ENCODE measurements around the gene DLGAP4. TPM values are rescaled to one million over a fixed set of nuclear protein-coding genes. Genes with fewer than 3 reads are reported as not detected.

The DLGAP4 gene
- polyA plus RNA-seq, 1 of the 3 experiments (the other 2 are of a cell fraction) = 31.2 TPM

DNA sequence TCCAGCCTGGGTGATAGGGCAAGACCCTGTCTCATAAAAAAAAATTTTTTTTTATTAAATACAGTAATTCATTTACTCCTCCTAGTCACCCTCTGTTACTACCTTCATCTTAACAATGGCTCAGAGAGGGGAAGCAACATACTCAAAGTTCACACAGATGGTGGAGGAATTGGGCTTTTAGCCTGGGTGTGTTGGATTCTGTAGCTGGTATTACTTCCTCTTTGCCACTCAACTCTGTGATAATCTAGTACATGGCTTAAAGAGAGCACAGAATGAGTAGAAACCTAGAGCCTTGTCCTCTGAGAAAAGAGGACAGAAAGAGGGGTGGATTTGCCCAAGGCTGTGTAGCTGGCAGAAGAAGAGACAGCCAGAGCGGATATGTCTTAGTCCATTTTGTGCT lies 96.6 kb downstream of the DLGAP4 start:
- H3K79me2 ChIP-seq (ENCODE audit: insufficient read depth) = no peaks in the 10 kb centered on the region
- ChIA-PET CTCF (interaction anchor here (1.7 kb wide), 1 partner anchor 200 kb away, joined by 8 read pairs; no protein-coding TSS in a partner anchor), POLR2A (no interaction called here)
- no peak overlapping the region for H3K9ac ChIP-seq
- H3K4me3 ChIP-seq (ENCODE audit: low read depth in 2 of 2, low read length in 1 of 2) = no peak overlapping the region
- no peaks in the 10 kb centered on the region for H3K9me2 ChIP-seq
- DNase-seq = no peak
- no peaks in the 10 kb centered on the region for H3K9me3 ChIP-seq
- H3K27me3 ChIP-seq (ENCODE audit: insufficient read depth) = peaks cover 20% of the 10 kb centered on the region; the same call in 1 of the 2 replicates
- H3F3A ChIP-seq (replicated peaks; ENCODE audit: insufficient read depth) = no peaks in the 10 kb centered on the region
- H3K4me2 ChIP-seq = no peak overlapping the region
- H3K36me3 ChIP-seq (replicated peaks in 1 of 2; ENCODE audit: control insufficient read depth in 1 of 2, insufficient read depth in 2 of 2, low read length in 1 of 2) = no peaks in the 10 kb centered on the region
- no peak overlapping the region for H2AFZ ChIP-seq (ENCODE audit: low read depth)
- 77% methylated on average over 1 of the region's 1 CpG for WGBS (ENCODE audit: low lambda C conversion rate)
- TF ChIP-seq FOXJ3 (CRISPR knock-in tag; IDR thresholded peaks at IDR 0.05) = no peak
- no peak for TF ChIP-seq JUND (IDR thresholded peaks at IDR 0.05)
- H4K20me1 ChIP-seq (ENCODE audit: insufficient read depth) = no peaks in the 10 kb centered on the region
- peaks cover 0 to 12% of the 10 kb centered on the region in 2 experiments; a peak in 1 of 4 replicates for H3K4me1 ChIP-seq (ENCODE audit: control insufficient read depth in 1 of 2, insufficient read depth in 2 of 2, low read depth in 1 of 2, low read length in 1 of 2)
- no peak overlapping the region for H3K27ac ChIP-seq (ENCODE audit: low read depth in 2 of 2, low read length in 1 of 2)

DNA sequence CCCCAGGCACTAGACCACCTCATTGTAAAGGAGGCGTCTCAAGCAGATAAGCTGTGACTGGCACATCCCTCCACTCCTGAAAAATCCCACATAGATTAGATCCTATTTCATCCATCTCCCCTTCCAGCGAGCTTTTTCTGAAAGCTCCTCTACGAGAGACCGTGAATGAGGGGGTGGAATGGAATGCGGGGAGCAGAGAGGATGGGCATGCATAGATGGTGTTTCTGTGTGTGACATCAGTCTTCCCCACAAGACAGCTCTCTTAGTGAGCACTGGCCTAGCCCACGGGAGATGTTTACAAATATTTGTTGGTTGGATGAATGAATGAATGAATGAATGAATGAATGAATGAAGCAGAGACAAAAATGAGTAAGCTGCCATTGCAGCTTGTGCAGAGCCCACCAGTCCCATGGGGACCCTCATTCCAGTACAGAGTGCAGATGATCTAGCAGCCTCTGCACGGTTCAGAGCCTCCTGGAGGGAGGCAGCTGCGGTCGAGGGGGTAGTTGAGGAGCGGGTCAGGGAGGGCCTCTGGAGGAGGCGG lies 98.4 kb downstream of the DLGAP4 start:
- WGBS (ENCODE audit: low lambda C conversion rate) = 73% methylated on average over 11 of the region's 11 CpGs

DNA sequence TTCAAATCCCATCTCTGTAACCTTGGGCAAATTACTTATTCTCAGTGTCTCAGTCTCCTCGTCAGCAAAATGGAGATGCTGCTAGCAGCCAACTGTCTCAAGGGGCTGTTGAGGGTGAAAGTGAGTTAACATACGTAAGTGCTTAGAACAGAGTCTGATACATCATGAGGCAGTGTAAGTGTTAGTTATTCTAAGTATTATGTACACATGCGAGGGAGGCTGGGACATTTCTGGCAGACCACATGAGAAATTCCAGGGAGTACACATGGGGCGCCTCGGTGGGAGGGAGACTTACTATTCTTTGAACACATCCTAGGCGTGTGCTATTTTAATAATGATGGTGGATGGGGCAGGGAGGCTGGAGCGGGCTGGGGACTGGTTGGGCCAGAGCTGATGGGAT lies 99.1 kb downstream of the DLGAP4 start:
- H3K4me2 ChIP-seq = no peak overlapping the region
- CTCF ChIA-PET = no interaction called here
- no peaks in the 10 kb centered on the region for H4K20me1 ChIP-seq (ENCODE audit: insufficient read depth)
- no peak overlapping the region for H3K27ac ChIP-seq (ENCODE audit: low read depth in 2 of 2, low read length in 1 of 2)
- no peak overlapping the region for H2AFZ ChIP-seq (ENCODE audit: low read depth)
- no peak overlapping the region for H3K4me3 ChIP-seq (ENCODE audit: low read depth in 2 of 2, low read length in 1 of 2)
- H3K4me1 ChIP-seq (ENCODE audit: control insufficient read depth in 1 of 2, insufficient read depth in 2 of 2, low read depth in 1 of 2, low read length in 1 of 2) = peaks cover 0 to 16% of the 10 kb centered on the region in 2 experiments; a peak in 1 of 4 replicates
- peaks cover 20% of the 10 kb centered on the region; the same call in 1 of the 2 replicates for H3K27me3 ChIP-seq (ENCODE audit: insufficient read depth)
- DNase-seq = no peak
- WGBS (ENCODE audit: low lambda C conversion rate) = 71% methylated on average over 7 of the region's 7 CpGs
- H3K9me3 ChIP-seq = no peaks in the 10 kb centered on the region
- H3K9me2 ChIP-seq = no peaks in the 10 kb centered on the region
- POLR2A ChIA-PET = no interaction called here
- no peaks in the 10 kb centered on the region for H3F3A ChIP-seq (replicated peaks; ENCODE audit: insufficient read depth)
- no peaks in the 10 kb centered on the region for H3K36me3 ChIP-seq (replicated peaks in 1 of 2; ENCODE audit: control insufficient read depth in 1 of 2, insufficient read depth in 2 of 2, low read length in 1 of 2)
- no peaks in the 10 kb centered on the region for H3K79me2 ChIP-seq (ENCODE audit: insufficient read depth)
- H3K9ac ChIP-seq = no peak overlapping the region
- TF ChIP-seq GATA2 (CRISPR knock-in tag; IDR thresholded peaks at IDR 0.05) = no peak
- no peak for TF ChIP-seq TEAD4 (IDR thresholded peaks at IDR 0.05; ENCODE audit: borderline replicate concordance, insufficient read depth)
- TF ChIP-seq, protein P1, sequence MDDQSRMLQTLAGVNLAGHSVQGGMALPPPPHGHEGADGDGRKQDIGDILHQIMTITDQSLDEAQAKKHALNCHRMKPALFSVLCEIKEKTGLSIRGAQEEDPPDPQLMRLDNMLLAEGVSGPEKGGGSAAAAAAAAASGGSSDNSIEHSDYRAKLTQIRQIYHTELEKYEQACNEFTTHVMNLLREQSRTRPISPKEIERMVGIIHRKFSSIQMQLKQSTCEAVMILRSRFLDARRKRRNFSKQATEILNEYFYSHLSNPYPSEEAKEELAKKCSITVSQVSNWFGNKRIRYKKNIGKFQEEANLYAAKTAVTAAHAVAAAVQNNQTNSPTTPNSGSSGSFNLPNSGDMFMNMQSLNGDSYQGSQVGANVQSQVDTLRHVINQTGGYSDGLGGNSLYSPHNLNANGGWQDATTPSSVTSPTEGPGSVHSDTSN (IDR thresholded peaks at IDR 0.05) = no peak
- no peak for TF ChIP-seq RAD21 (IDR thresholded peaks at IDR 0.05; ENCODE audit: low read length)
- TF ChIP-seq SMC3 (IDR thresholded peaks at IDR 0.05; ENCODE audit: low read depth, low read length) = no peak
- no peak for TF ChIP-seq ELF1 (IDR thresholded peaks at IDR 0.05)
- TF ChIP-seq RCOR1 (IDR thresholded peaks at IDR 0.05; ENCODE audit: low read length) = no peak
- no peak for TF ChIP-seq RXRA (IDR thresholded peaks at IDR 0.05; ENCODE audit: borderline replicate concordance, low read depth)
- TF ChIP-seq JUND (IDR thresholded peaks at IDR 0.05) = no peak
- TF ChIP-seq, protein P2, sequence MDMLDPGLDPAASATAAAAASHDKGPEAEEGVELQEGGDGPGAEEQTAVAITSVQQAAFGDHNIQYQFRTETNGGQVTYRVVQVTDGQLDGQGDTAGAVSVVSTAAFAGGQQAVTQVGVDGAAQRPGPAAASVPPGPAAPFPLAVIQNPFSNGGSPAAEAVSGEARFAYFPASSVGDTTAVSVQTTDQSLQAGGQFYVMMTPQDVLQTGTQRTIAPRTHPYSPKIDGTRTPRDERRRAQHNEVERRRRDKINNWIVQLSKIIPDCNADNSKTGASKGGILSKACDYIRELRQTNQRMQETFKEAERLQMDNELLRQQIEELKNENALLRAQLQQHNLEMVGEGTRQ (IDR thresholded peaks at IDR 0.05; ENCODE audit: borderline replicate concordance, low read depth, low read length) = no peak
- TF ChIP-seq SIN3A (IDR thresholded peaks at IDR 0.05; ENCODE audit: borderline replicate concordance, low read depth, low read length) = no peak
- no peak for TF ChIP-seq EP300 (IDR thresholded peaks at IDR 0.05; ENCODE audit: borderline replicate concordance in 1 of 2, low read depth in 1 of 2, low read length in 1 of 2)
- TF ChIP-seq, protein P3, sequence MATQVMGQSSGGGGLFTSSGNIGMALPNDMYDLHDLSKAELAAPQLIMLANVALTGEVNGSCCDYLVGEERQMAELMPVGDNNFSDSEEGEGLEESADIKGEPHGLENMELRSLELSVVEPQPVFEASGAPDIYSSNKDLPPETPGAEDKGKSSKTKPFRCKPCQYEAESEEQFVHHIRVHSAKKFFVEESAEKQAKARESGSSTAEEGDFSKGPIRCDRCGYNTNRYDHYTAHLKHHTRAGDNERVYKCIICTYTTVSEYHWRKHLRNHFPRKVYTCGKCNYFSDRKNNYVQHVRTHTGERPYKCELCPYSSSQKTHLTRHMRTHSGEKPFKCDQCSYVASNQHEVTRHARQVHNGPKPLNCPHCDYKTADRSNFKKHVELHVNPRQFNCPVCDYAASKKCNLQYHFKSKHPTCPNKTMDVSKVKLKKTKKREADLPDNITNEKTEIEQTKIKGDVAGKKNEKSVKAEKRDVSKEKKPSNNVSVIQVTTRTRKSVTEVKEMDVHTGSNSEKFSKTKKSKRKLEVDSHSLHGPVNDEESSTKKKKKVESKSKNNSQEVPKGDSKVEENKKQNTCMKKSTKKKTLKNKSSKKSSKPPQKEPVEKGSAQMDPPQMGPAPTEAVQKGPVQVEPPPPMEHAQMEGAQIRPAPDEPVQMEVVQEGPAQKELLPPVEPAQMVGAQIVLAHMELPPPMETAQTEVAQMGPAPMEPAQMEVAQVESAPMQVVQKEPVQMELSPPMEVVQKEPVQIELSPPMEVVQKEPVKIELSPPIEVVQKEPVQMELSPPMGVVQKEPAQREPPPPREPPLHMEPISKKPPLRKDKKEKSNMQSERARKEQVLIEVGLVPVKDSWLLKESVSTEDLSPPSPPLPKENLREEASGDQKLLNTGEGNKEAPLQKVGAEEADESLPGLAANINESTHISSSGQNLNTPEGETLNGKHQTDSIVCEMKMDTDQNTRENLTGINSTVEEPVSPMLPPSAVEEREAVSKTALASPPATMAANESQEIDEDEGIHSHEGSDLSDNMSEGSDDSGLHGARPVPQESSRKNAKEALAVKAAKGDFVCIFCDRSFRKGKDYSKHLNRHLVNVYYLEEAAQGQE (IDR thresholded peaks at IDR 0.05; ENCODE audit: low read depth, low read length) = no peak

More for the DNA sequence above, 98.4 kb downstream of the DLGAP4 start:
- ChIA-PET CTCF (interaction anchor here (1.1 to 1.2 kb wide), 2 partner anchors 188 to 205 kb away, joined by 3 read pairs; no protein-coding TSS in a partner anchor), POLR2A (no interaction called here)
- no peak overlapping the region for H3K4me3 ChIP-seq (ENCODE audit: low read depth in 2 of 2, low read length in 1 of 2)
- no peak overlapping the region for H3K4me2 ChIP-seq
- H3K36me3 ChIP-seq (replicated peaks in 1 of 2; ENCODE audit: control insufficient read depth in 1 of 2, insufficient read depth in 2 of 2, low read length in 1 of 2) = no peaks in the 10 kb centered on the region
- H3K27me3 ChIP-seq (ENCODE audit: insufficient read depth) = peaks cover 20% of the 10 kb centered on the region; the same call in 1 of the 2 replicates
- H3K9me2 ChIP-seq = no peaks in the 10 kb centered on the region
- H3K9me3 ChIP-seq = no peaks in the 10 kb centered on the region
- H3K9ac ChIP-seq = no peak overlapping the region
- no peaks in the 10 kb centered on the region for H3F3A ChIP-seq (replicated peaks; ENCODE audit: insufficient read depth)
- H3K4me1 ChIP-seq (ENCODE audit: control insufficient read depth in 1 of 2, insufficient read depth in 2 of 2, low read depth in 1 of 2, low read length in 1 of 2) = peaks cover 0 to 16% of the 10 kb centered on the region in 2 experiments; a peak in 1 of 4 replicates
- H2AFZ ChIP-seq (ENCODE audit: low read depth) = no peak overlapping the region
- DNase-seq = no peak
- H3K27ac ChIP-seq (ENCODE audit: low read depth in 2 of 2, low read length in 1 of 2) = no peak overlapping the region
- H4K20me1 ChIP-seq (ENCODE audit: insufficient read depth) = no peaks in the 10 kb centered on the region
- TF ChIP-seq JUND (IDR thresholded peaks at IDR 0.05) = no peak
- no peak for TF ChIP-seq TCF12 (IDR thresholded peaks at IDR 0.05)
- no peak for TF ChIP-seq EZH2phosphoT487 (IDR thresholded peaks at IDR 0.05; ENCODE audit: borderline replicate concordance, low read depth)
- no peak for TF ChIP-seq SMC3 (IDR thresholded peaks at IDR 0.05; ENCODE audit: low read depth, low read length)
- TF ChIP-seq, protein P4, sequence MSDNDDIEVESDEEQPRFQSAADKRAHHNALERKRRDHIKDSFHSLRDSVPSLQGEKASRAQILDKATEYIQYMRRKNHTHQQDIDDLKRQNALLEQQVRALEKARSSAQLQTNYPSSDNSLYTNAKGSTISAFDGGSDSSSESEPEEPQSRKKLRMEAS (IDR thresholded peaks at IDR 0.05; ENCODE audit: low read depth) = no peak
- no peaks in the 10 kb centered on the region for H3K79me2 ChIP-seq (ENCODE audit: insufficient read depth)

Data from SK-N-SH (cell line).